LHCN-M2 (cell line): ENCODE measurements around the gene METTL25. TPM values are rescaled to one million over a fixed set of nuclear protein-coding genes. Genes with fewer than 3 reads are reported as not detected.

Source experiments
- DNase-seq: peaks from one replicate; pipeline ENCODE4 v3.0.0-alpha.2; 2012; ENCODE audit warnings: low read depth
- total RNA-seq: library from RNA; depleted of rRNA; stranded (reverse); fragments of >200 nt; gene quantifications from 2 replicates; pipeline ENCODE4 v1.2.3, GENCODE V29; 2014

METTL25 gene
- total RNA-seq, 1 experiment from 2014 or later: 9.9 TPM

DNA sequence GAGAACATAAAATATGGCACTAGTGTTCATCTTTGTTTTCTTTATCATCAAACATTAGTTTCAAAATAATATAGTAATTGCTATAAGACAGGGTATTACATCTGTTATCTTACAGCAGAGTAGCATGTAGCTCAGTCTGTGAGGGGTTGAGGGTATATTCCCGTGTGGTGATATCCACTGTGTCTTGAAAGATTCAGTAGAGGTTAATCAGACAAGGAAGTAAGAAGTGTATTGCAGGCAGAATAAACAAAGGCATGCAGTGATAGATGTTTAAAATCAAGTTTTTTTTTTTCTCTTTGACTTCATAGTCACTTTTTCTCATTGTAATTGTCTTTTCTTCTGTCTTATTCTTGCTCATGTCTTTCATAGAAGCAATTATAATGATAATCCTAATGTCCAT is 48.3 kb downstream of the METTL25 start:
- DNase-seq: no peak

DNA sequence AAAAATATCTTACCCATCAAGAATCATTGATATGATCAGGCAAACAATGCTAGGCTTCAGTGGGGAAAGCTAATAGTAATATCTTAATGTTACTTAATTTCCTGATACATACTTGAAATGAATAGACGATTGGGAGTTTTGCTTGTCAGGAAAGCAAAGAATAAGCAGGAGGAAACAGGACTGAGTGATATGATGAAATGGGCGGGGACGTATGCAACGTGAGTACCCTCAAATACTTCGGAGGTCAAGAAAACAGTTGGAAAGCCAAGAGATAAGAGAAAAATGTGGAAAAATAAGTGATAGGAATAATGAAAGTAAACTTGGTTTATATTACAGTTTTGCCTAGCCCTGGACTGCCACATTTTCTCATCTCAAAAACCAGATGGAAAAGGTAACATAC is 49.2 kb downstream of the METTL25 start:
- no peak for DNase-seq

DNA sequence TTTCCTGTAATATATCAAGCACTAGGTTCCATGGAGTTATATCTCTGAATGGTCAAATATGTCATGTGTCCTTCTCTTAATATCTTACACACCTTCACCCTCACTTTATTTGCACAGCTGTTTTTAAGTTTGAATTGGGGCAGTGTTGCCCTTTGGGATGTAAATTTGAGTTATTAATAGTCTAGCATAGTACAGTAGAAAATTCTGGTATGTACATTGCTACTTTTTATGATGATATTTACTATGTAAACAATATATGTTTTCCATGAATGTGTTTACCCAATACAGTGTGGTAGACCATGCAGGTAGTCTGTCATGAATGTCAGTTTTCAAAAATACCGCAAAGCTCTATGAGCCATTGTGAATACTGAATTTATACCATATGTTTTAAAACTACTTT is 50.5 kb downstream of the METTL25 start:
- DNase-seq: no peak

DNA sequence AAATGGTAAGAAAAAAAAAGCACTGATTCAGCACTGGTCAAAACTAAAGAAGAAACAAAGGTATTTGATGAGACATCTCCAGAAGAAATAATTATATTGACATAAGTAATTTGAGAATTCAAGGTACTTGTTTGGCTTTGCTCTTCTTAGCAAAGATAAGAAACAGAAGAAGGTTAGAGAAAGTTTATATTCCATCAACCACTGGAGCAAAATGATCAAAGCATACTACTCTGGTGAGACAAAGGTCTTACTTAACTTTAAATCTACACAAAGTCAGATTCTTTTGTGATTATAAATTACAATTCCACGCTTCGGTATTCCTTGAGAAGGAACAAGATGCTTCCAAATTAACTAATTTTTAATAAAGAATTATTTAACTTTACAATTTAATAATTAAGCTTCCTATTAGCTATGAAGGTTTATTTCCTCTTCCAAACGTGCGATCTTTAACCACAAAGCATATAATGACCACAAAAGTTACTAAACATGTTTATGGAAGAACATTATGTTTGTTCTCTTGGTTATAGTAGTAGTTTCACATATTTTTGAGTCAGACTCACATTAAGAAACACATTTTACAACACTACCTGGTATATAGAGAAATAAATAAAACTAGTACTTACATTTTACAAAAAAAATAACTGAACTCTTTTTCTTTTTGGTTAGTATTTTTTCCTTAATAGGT is 53.4 kb downstream of the METTL25 start:
- DNase-seq: peak; percentile 69

DNA sequence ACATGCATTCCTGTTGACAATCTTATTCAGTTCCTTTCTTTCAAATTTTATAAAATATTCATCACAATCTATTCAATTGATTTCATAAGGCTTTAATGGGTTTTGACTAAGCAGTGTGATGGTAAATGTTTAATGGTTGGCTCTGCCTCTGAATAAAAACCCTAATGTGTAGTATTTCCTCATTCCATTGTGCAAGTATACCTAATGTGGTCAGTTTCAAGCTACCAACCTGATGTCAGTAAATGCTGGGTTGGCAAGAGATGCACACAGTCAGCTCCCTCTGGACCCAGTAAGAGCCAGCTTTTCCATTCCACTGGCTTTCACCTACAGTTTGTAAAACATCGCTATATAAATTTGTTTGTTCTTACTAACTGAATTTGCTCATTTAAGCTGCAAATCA is 53.9 kb downstream of the METTL25 start:
- DNase-seq: peak; percentile 48

DNA sequence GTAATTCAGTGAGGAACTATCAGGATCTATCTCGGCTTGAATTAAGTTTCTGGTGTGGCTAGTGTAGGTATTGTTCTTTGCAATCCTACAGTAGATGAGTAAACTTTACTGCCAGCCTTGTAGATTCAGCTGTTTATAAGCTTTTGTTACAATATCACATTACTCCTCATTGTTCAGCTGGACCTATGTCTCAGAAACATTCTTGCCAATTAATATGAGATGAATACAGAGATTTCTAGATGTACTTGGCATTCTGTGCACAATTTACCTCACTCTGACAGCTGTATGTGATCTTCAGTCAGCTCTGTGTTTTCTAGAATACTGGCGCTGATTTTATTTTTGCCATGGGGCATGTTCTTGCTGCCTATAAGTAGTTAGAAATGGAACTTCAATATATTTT is 55.7 kb downstream of the METTL25 start:
- peak; percentile 97 for DNase-seq

DNA sequence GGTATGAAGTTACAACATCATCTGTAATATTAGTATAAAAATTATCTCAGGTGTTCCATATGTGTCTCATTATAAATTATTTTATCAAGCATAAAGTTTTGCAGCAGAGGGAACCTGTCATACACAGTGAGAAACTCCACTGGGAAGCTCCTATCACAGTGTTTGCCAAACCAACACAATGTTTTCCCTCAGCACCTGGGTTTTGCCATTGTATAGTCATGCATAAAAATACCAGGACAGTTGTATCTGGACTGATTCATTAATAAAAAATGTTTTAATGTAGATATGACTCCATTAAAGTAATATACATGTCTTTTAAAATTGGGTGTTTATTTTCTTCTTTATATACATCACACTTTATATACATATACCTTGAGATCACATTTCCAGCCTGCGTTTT is 56.6 kb downstream of the METTL25 start:
- peak; percentile 62 for DNase-seq

DNA sequence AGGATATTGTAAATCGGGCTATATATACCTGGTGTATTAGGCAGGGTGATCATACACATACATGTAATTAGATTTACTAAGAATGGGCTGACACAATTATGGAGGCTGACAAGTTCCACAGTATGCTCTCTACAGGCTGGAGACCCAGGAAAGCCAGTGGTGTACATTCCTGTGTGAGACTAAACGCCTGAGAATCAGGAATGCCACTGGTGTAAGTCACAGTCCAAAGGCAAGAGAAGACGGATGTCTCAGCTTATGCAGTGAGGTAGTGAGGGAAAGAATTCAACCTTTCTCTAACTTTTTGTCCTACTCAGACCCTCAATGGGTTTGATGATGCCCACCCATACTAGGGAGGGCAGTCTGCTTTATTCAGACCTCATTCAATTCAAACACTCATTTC is 57.1 kb downstream of the METTL25 start:
- DNase-seq: peak; percentile 84

DNA sequence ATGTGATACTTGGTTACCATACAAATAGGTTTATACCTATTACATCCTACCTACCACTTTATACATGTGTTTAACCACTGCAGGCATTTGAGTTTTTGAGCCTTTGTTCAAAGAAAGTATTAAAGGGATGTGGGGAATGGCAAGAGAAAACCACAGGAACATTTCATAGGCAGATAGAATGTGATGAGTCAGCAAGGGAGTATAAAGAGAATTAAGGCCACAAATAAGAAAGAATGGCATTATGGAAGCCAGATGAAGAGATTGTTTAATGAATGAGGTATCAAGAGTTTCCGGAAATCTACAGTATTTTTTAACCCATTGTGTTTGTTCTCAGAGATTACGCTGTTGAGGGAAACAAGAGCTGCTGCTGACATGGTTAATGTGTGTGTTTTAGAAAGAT is 66.9 kb downstream of the METTL25 start:
- DNase-seq: peak; percentile 80

DNA sequence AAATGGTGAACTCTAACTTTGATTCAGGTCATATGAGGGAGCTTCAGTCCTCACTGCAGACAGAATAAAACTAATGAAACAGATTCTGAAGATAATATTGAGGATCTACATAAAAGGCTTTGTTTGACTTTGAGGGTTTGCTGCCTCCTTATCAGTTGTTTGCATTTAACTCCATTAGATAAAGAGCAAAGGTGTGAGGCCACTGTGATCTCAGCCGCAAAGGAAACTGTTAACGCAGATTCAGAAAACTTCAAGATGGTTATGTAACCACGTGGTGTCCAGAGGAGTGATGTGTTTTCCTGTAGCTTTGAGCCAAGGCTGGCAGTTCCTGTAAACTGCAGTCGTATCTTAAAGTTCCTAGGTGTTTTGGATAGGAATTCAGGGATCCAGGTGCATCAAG is 67.8 kb downstream of the METTL25 start:
- DNase-seq: no peak

DNA sequence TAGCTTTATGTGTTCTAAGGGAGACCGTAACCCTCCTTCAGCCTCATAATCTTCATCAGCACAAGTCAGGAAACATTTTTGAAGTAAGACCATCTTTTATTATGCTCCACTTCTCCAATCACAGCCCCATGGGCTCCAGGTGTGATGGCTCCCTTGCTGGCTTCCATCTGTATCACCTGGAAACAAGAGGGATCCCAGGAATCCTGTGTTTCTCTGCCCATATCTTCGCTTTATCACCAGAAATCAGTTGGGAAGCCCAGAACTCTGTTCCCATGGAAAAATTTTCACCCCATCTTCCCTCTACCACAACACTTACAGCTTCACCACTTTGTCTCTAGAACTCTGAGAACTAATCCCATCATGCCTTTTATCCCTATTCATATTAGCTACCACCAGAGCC is 68.3 kb downstream of the METTL25 start:
- DNase-seq: no peak

DNA sequence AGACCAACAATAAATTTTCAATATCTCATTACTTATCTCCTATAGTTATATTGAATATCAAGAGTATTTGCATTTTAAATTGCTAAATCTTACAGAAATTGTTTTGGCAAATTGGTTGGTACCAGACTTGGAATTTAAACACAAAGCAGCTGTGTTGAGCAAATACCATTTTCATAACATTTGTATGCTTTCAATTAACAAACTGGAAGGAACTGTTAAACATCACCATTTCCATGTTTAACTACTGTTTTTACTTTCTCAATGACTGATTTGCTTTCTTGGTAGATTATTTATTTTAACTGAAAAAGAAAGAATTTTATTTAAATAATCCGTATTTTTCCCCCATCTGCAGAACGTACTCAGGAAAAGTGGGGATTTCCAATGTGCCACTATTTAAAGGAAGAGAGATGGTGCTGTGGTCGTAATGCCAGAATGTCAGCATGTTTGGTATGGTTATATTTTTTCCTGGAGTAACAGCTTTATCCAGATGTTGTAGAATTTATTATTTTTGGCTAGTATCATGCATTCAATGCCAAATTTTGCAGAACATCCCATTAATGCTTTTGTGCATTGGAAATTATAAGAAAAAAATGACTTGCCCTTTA is 72.3 kb downstream of the METTL25 start:
- DNase-seq: no peak

DNA sequence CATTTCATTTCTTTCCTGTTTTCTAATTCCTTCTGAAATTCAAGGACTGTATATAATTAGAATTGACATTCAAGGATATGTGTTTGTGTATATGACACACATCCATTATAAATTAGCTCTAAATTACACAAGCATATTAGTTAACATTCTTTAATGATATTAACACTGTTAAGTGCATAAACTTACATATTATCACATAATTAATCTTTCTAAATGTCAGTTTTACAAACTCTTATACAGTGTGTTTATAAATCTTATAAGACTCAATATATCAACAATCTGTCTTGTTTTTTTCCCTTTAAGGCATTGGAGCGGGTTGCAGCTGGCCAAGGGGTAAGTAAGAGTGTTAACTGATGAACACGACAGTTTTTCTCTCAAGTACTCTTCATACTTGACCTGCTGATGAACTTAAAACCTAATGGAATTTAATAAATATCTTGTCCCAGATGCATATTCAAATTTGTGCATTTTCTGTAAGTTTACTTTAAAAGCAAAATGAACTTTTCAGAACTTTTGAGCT is 76.1 kb downstream of the METTL25 start:
- no peak for DNase-seq

DNA sequence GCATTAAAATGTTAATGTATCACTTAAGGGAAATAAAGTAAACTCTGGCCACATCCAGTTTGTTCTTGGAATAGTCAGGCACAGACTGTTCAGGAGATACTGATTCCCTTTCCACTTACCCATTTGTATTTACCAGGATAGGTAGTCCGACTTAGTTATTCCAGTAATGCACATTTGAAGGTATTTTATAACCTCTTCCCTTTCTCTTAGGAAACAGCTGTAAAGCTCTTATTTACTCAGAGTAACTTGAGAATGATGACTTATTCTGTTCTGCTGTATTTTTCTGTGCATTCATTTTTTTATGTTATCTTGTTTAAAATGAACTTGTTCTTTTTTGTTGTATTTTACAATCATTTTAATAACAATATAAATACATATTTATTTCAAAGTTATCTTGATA is 78.0 kb downstream of the METTL25 start:
- peak; percentile 43 for DNase-seq

DNA sequence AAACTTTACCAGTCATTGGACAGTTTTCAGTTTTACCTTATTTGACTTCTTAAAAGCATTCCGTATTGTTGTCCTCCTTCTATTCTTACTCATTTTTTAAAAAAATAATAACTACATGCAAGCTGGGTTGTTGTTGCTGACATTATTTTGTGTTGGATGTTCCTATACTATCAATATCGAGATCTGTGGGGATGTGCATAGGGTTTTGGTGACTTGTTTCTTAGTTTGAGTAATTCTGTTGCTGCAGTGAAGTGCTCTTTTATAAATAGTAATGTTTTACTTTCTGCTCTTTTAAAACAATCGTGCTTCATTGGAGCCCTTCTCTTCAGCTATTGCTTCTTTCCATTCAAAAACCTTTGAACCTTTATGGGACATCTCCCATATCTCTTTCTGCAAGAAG is 79.4 kb downstream of the METTL25 start:
- DNase-seq: no peak

DNA sequence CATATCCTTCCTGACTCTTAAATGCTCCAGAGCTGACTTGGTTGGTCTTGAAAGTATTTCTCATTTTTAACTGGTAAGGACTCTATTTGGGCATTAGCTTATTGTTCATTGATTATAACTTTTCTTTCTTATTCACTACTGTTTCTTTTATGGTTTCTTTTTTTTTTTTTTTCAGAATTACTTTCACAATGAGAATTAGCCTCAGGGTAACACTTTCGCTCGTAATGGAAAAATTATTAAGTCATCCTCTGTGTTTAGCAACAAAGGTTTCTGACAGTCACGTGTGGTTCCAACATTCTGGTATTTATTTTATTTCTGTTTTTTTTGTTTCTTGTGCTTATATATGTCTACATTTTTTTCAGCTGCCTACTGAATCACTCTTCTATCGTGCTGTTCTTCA is 80.0 kb downstream of the METTL25 start:
- no peak for DNase-seq

DNA sequence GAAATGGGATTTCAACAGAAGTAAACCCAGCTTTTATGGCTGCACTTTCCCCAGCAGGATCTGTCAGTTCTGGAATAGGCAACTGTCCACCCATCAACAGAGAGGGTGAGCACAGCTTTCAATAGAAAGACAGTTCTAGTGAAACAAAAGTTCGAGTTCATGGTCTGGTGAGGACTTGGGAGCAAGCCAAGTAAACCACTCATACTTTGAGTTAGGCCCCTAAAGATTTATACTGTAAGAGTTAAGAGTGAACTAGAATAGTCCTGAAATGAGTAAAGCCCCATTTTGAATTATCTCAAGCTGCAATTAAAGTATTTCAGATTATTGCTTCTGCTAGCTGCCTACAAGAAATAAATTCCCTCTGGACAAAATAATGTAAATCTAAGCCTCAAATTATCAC is 82.6 kb downstream of the METTL25 start:
- no peak for DNase-seq

DNA sequence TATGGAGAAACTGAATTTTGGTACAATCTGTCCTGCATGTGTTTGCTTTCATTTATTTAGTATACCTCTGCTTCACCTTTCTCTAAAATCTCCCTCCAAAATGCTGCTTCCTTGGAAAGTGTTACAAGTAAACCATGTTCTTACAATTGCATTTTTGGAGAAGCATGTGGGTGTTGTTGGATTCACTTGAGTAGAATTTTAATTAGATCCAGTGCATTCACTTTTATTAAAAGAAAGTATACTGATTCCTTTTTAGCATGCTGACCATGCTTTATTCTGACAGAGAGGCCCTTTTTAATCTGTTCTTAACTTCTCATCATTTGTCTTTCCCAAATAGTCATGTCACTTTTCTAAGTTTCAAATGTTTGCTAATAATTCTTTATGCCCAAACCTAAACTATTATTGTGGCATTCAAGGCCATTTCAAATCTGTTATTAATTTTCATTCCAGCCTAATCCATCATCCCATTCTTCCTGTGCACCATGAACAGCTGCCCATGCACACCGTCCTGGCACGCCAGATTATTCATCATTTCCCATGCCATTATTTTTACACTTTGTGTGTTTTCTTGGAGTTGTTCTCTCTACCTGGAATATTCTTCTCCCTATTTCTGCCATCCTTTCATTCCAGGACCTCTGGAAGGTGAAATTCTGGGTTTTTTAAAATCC is 90.7 kb downstream of the METTL25 start:
- DNase-seq: no peak

DNA sequence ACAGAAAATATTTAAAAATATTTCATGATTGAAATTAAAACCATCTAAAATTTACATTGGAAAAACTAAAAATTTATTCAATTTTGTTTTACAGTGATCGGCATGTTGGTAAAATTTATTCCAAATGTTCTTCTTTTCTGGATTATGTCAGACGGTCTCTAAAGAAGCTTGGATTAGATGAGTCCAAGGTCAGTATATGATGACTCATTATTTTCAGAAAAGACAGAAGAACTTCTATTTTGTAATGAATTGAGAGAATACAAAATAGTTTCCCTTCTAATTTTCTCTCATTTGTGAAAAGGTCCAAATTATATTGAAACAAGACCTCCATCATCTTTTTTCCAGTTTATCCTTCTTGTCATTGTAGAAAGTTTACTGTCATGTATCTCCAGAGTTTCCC is 98.3 kb downstream of the METTL25 start:
- DNase-seq: no peak

DNA sequence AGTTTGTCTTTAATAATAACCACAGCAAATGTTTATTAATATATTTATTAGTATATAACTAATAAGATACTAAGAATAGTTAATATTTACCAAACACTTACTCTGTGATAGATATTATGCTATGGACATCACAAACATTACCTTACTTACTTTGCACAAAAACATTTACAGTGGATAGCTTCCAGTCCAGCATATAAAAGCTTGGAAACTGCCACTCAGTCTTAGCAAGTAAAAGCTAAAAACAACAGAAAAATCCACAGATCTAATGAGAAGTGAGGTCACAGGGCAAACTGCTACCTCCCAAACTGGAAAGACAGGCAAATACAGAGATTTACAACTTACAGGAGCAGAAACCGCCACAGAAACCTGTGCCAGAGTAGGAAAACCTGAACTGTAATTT is 99.8 kb downstream of the METTL25 start:
- no peak for DNase-seq

DNA sequence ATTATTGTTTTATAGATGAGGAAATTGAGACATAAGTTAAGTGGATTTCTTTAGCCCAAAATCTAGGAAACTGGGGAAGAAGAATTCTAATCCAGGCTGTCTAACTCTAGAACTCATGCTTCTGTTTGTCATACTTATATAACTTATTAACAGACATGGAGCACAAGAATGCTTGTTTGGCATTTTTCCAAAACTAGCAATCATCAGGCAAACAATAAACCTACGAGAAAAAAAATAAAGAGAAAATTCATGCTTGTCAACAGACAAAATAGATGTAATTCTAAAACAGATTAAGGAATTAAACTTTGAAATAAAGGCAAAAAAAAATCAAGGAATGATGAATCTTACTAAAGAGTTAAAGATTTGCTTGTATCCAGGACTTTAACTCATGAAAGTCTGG is 103.1 kb downstream of the METTL25 start:
- peak; percentile 10 for DNase-seq

DNA sequence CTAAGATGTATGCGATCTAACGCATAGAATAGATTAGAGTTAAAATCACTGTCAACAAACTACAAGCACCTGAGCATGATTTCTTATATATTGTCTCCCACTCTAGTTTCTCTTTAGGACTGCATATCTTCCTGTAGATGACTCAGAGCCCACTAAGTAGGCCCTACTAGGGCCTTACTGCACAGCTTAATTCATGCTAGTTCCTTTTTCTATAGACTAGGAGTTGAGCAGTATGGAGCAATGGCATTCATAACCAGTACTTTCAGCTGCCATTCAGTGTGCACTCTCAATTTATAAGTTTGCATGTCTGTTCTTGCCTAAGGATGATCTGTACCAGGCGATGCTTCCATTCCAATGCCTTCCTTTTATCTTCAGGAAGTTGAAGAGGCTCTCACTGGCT is 103.5 kb downstream of the METTL25 start:
- no peak for DNase-seq

DNA sequence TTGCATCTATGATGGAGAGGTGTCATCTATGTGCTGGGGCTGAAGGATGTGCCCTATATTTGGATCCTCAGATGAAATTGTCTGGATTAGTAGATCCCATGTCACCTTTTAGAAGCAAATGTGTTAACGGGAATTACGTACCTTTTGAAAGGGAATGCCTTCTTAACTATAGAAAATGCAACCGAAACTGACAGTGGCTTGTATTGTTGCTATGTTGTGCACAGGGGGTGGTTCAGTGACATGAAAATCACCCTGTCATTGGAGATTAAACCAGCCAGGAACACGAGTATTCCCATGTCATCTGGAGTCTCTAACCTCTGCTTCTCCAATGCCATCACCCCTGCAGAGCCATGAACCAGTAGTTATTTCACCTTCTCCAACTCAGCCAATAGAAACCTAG is 110.2 kb downstream of the METTL25 start:
- DNase-seq: no peak
